GM10266 (cell line): ENCODE results near the gene AGTR1.
"Not testable (repeated sequence)": the region's sequence is repeated elsewhere in the genome, so short reads cannot be mapped to it uniquely, and the experiment has no call there.

Source experiments
- DNase-seq: peaks from one replicate; pipeline ENCODE4 v3.0.0; 2012; ENCODE audit errors: extremely low spot score
- TF ChIP-seq, protein P1 (sequence below): IDR thresholded peaks from 2 replicates; pipeline ENCODE4 v1.5.1; 2012; ENCODE audit warnings: mild to moderate bottlenecking, low read depth; ENCODE audit not compliant: control insufficient read depth, insufficient read depth; ENCODE audit errors: missing control alignments

Gene AGTR1

DNA sequence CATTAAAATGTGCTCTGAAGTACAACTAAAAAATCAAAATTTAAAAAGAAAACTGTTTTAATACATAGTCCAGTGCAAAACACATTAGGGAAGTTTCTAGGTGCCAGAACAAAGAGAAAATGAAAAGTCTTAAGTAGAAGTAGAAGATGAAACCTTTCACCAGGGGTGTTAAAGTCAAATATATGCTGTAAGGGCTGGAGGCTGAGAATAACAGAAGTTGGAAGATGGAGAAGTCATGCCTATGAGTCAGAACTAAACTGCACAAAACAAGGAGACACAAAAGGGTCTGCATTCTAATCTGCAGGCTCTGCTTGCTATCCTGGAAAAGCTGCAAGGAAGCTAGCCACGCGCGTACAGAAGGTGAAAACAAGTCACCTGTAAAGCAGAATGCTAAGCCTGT is 81.2 kb downstream of the AGTR1 start:
- DNase-seq = no peak
- TF ChIP-seq, protein P1, sequence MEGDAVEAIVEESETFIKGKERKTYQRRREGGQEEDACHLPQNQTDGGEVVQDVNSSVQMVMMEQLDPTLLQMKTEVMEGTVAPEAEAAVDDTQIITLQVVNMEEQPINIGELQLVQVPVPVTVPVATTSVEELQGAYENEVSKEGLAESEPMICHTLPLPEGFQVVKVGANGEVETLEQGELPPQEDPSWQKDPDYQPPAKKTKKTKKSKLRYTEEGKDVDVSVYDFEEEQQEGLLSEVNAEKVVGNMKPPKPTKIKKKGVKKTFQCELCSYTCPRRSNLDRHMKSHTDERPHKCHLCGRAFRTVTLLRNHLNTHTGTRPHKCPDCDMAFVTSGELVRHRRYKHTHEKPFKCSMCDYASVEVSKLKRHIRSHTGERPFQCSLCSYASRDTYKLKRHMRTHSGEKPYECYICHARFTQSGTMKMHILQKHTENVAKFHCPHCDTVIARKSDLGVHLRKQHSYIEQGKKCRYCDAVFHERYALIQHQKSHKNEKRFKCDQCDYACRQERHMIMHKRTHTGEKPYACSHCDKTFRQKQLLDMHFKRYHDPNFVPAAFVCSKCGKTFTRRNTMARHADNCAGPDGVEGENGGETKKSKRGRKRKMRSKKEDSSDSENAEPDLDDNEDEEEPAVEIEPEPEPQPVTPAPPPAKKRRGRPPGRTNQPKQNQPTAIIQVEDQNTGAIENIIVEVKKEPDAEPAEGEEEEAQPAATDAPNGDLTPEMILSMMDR = no peak

GRCh38 chr3:148785026-148785425 is 87.3 kb downstream of the AGTR1 start:
- not testable (repeated sequence) for DNase-seq

DNA sequence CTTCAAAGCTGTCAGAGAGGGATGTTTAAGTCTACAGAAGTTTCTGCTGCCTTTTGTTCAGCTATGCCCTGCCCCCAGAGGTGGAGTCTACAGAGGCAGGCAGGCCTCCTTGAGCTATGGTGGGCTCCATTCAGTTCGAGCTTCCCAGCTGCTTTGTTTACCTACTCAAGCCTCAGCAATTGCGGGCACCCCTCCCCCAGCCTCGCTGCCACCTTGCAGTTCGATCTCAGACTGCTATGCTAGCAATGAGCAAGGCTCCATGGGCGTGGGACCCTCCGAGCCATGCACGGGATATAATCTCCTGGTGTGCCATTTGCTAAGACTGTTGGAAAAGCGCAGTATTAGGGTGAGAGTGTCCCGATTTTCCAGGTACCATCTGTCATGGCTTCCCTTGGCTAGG is 88.5 kb downstream of the AGTR1 start:
- DNase-seq = not testable (repeated sequence)

GRCh38 chr3:148789146-148789545 is 91.4 kb downstream of the AGTR1 start:
- TF ChIP-seq, protein P1 = no peak
- no peak for DNase-seq

DNA sequence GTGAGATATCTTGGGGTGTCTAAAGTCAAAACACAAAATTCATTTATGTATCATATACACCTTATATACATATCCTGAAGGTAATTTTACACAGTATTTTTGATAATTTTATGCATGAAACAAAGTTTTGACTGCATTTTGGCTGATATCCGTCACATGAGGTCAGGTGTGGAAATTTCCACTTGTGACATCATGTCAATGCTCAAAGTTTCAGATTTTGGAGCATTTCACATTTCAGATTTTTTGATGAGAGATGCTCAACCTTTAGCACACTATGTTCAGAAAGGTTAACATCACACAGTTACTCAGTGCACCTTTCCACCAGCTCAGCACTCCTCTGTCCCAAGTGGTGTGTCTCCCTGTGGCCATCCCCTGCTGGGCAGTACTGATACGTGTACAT is 92.2 kb downstream of the AGTR1 start:
- TF ChIP-seq, protein P1 = no peak
- DNase-seq = no peak

DNA sequence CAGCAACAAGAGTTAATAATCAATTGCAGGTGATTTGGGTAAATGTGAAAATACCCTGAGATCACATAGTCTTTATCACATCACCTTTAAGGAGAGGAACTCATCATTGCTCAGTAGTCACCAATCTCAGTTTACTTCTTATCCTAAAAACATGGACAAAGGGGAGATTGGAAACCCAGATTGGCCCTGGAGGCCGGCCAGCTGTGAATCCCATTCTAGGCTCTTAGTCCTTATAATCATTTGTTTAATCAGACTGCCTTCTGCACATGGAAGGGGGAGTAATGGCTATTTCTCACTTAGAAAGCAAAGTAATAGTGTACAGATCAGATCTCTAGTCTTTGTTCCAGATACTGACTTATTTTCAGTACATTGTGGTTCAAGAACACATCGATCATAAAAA is 92.7 kb downstream of the AGTR1 start:
- no peak for DNase-seq
- TF ChIP-seq, protein P1 = no peak

GRCh38 chr3:148790851-148791735 is 93.4 kb downstream of the AGTR1 start:
- DNase-seq = no peak

GRCh38 chr3:148791920-148792319 is 94.2 kb downstream of the AGTR1 start:
- TF ChIP-seq, protein P1 = no peak
- DNase-seq = no peak

More at GRCh38 chr3:148790851-148791735, 93.4 kb downstream of the AGTR1 start:
- TF ChIP-seq, protein P1 = no peak
